VCaP (cell line): Measurements from ENCODE around the gene CIB2.

Experiments used
- H3K27ac ChIP-seq: fragments of 450-650 bp; 2 replicates; pipeline ENCODE4 v1.5.1; 2017
- CTCF ChIP-seq: fragments of 450-650 bp; conservative IDR thresholded peaks from 2 replicates; pipeline ENCODE4 v1.5.1; 2017; ENCODE audit warnings: mild to moderate bottlenecking, moderate library complexity

The CIB2 gene

GRCh38 chr15:78098131-78098755 is 33.0 kb downstream of the CIB2 start:
- no peak for TF ChIP-seq CTCF
- no peak overlapping the region for H3K27ac ChIP-seq

GRCh38 chr15:78097667-78098066 is 33.6 kb downstream of the CIB2 start:
- TF ChIP-seq CTCF, result no peak
- H3K27ac ChIP-seq, result no peak overlapping the region

- no peak overlapping the region for H3K27ac ChIP-seq
- TF ChIP-seq CTCF, result no peak
These were observed 37.8 kb downstream of the CIB2 start for GRCh38 chr15:78093242-78094020.

- no peak for TF ChIP-seq CTCF
- H3K27ac ChIP-seq, result no peak within 1 kb of the TSS
These were observed 38.8 kb downstream of the CIB2 start, which contains the start of gene SH2D7 for GRCh38 chr15:78092261-78093041. SH2D7 (plus strand) TSS chr15:78092561; CDS start chr15:78092585, 24 bp downstream.

GRCh38 chr15:78090422-78091063 is 40.7 kb downstream of the CIB2 start:
- no peak for TF ChIP-seq CTCF

GRCh38 chr15:78088773-78089080 is 42.5 kb downstream of the CIB2 start:
- H3K27ac ChIP-seq, result no peak overlapping the region
- TF ChIP-seq CTCF, result no peak

More at GRCh38 chr15:78090422-78091063, 40.7 kb downstream of the CIB2 start:
- H3K27ac ChIP-seq, result no peak overlapping the region
